Endothelial cell of umbilical vein (primary cell): ENCODE data around the gene HBA2. TPM values are rescaled to one million over a fixed set of nuclear protein-coding genes. Genes with fewer than 3 reads are reported as not detected.
"Not testable (repeated sequence)": the region's sequence is repeated elsewhere in the genome, so short reads cannot be mapped to it uniquely, and the experiment has no call there.

ENCODE experiments used
- BruUV-seq: library from RNA; stranded (reverse); fragments of 400-500 nt; replicated peaks from 2 replicates; lab custom pipeline; 2021; lab: Mats Ljungman, UMichigan
- CTCF ChIA-PET: fragments of 300-600, 350-600 bp; sonication (Branson Sonifier 250); formaldehyde crosslinking; loops from one replicate; lab custom pipeline; 2021; ENCODE audit warnings: antibody characterized with exemption, inconsistent platforms; lab: Charles Lee
- POLR2A ChIA-PET: fragments of 300-600, 350-600 bp; sonication (Branson Sonifier 250); formaldehyde crosslinking; loops from one replicate; lab custom pipeline; 2021; ENCODE audit warnings: antibody characterized with exemption, inconsistent platforms; lab: Charles Lee
- DNase-seq: peaks from one replicate; pipeline ENCODE4 v3.0.0-alpha.2; 2011; ENCODE audit warnings: low read depth, low spot score
- FAIRE-seq: peaks from 2 replicates; lab custom pipeline; 2011; peaks lifted over from hg19 to GRCh38; lab: Jason Lieb, UNC
- H2AFZ ChIP-seq: 2 replicates; pipeline ENCODE4 v1.6.0; 2012; ENCODE audit warnings: low read depth, low read length, control low read depth, inconsistent platforms
- H3K27ac ChIP-seq: 2 replicates; pipeline ENCODE4 v1.5.1; 2011; ENCODE audit warnings: low read depth, mild to moderate bottlenecking, control low read depth, low read length, moderate library complexity; ENCODE audit not compliant: insufficient read depth
- H3K27me3 ChIP-seq, 2 experiments: 2 replicates each; pipeline versions ENCODE4 v1.6.0 to v1.6.1; 2011; ENCODE audit warnings: low read length in 2 of 2, mixed read lengths in 1 of 2; ENCODE audit not compliant: control insufficient read depth in 2 of 2, insufficient read depth in 2 of 2
- H3K36me3 ChIP-seq, 2 experiments: 2 replicates in 1 of 2; 3 replicates in 1 of 2; pipeline ENCODE4 v1.5.1; 2011; ENCODE audit warnings: low read length in 2 of 2, mild to moderate bottlenecking in 1 of 2, moderate library complexity in 1 of 2; ENCODE audit not compliant: control insufficient read depth in 2 of 2, insufficient read depth in 2 of 2; ENCODE audit errors: extremely low read depth in 1 of 2
- H3K4me1 ChIP-seq: 3 replicates; pipeline ENCODE4 v1.5.1; 2011; ENCODE audit warnings: mild to moderate bottlenecking, low read length; ENCODE audit not compliant: control insufficient read depth, insufficient read depth; ENCODE audit errors: extremely low read depth
- H3K4me2 ChIP-seq: 2 replicates; pipeline ENCODE4 v1.6.1; 2011; ENCODE audit warnings: low read length, control low read depth, mixed read lengths; ENCODE audit not compliant: insufficient read depth
- H3K4me3 ChIP-seq, 3 experiments: fragments of 200-600 bp in 1 of 3; sonication (generic), shearing (Covaris generic) in 1 of 3; replicated peaks in 1 of 3; 2 replicates each; pipeline ENCODE4 v1.5.1; 2011 to 2016; ENCODE audit warnings: control low read depth in 3 of 3, low read length in 3 of 3, mild to moderate bottlenecking in 2 of 3, inconsistent platforms in 1 of 3, low read depth in 1 of 3, moderate library complexity in 1 of 3; ENCODE audit not compliant: insufficient read depth in 1 of 3
- H3K79me2 ChIP-seq: 2 replicates; pipeline ENCODE4 v1.6.0; 2012; ENCODE audit warnings: low read length, inconsistent platforms; ENCODE audit not compliant: control insufficient read depth, insufficient read depth
- H3K9ac ChIP-seq: replicated peaks from 2 replicates; pipeline ENCODE3; 2011; ENCODE audit warnings: low read length, control low read depth; ENCODE audit not compliant: insufficient read depth; ENCODE audit errors: extremely low read depth
- H3K9me1 ChIP-seq: replicated peaks from 3 replicates; pipeline ENCODE4 v1.6.0; 2011; ENCODE audit warnings: mild to moderate bottlenecking, low read length; ENCODE audit not compliant: control insufficient read depth, insufficient read depth; ENCODE audit errors: extremely low read depth
- H3K9me3 ChIP-seq: replicated peaks from 2 replicates; pipeline ENCODE4 v1.5.1; 2012; ENCODE audit warnings: low read length, inconsistent platforms; ENCODE audit not compliant: control insufficient read depth, insufficient read depth
- H4K20me1 ChIP-seq: replicated peaks from 2 replicates; pipeline ENCODE3; 2011; ENCODE audit warnings: mild to moderate bottlenecking, low read length; ENCODE audit not compliant: control insufficient read depth, insufficient read depth; ENCODE audit errors: extremely low read depth
- CTCF ChIP-seq, 2 donors: IDR thresholded peaks; 1 replicate in 1 of 2; 2 replicates in 1 of 2; pipeline ENCODE4 v1.5.1; 2011; ENCODE audit warnings: low read length in 2 of 2, mild to moderate bottlenecking in 2 of 2, moderate library complexity in 2 of 2, control low read depth in 1 of 2, inconsistent platforms in 1 of 2, low read depth in 1 of 2; ENCODE audit not compliant: insufficient read depth in 1 of 2; ENCODE audit errors: extremely low read depth in 1 of 2
- EZH2 ChIP-seq: IDR thresholded peaks from 2 replicates; pipeline ENCODE4 v1.6.1; 2012; ENCODE audit warnings: borderline replicate concordance, low read depth, mild to moderate bottlenecking, moderate library complexity, low read length, inconsistent platforms; ENCODE audit not compliant: severe bottlenecking
- GATA2 ChIP-seq: IDR thresholded peaks from 2 replicates; pipeline ENCODE4 v1.7.0; 2011; ENCODE audit warnings: low read depth, mild to moderate bottlenecking, moderate library complexity, mixed read lengths, low read length; ENCODE audit not compliant: insufficient read length, insufficient read depth
- MYC ChIP-seq: IDR thresholded peaks from one replicate; pipeline ENCODE4 v1.6.1; 2011; ENCODE audit warnings: mild to moderate bottlenecking, low read depth, low read length
- POLR2AphosphoS5 ChIP-seq: IDR thresholded peaks from 2 replicates; pipeline ENCODE4 v1.6.1; 2012; ENCODE audit warnings: low read depth, mild to moderate bottlenecking, control low read depth, low read length, moderate library complexity; ENCODE audit not compliant: insufficient read depth
- dilution Hi-C: fragments of 300-500 bp; cut with MboI; formaldehyde crosslinking; loops from one replicate; pipeline ENCODE4 v1.15.0; 2019; ENCODE audit warnings: low sequenced_read_pairs; ENCODE audit not compliant: extremely low pct_ligation_motif_present
- intact Hi-C: fragments of 100-400 bp; cut with micrococcal nuclease; formaldehyde crosslinking; loops from one replicate; pipeline ENCODE4 v1.10.0; 2022
- polyA plus RNA-seq, 4 experiments: library from polyadenylated mRNA; depleted of rRNA in 3 of 4; stranded (reverse) in 3 of 4; unstranded in 1 of 4; fragments of >200 nt; gene quantifications; 2 replicates each; pipeline versions ENCODE4 v1.2.1 to v1.2.3, GENCODE V29; 2011 to 2012; ENCODE audit warnings: missing spikeins in 1 of 4
- total RNA-seq: library from RNA; stranded (reverse); gene quantifications from 2 replicates; pipeline ENCODE4 v1.2.3, GENCODE V29; 2021
- TF ChIP-seq, protein P1 (sequence below): IDR thresholded peaks from 2 replicates; pipeline ENCODE4 v1.6.1; 2011; ENCODE audit not compliant: insufficient read depth, insufficient read length

HBA2 gene
- total and polyA plus RNA-seq, 2 donors (not counting 3 experiments of a cell fraction or from before 2014, with no cell fraction given): not detected

DNA sequence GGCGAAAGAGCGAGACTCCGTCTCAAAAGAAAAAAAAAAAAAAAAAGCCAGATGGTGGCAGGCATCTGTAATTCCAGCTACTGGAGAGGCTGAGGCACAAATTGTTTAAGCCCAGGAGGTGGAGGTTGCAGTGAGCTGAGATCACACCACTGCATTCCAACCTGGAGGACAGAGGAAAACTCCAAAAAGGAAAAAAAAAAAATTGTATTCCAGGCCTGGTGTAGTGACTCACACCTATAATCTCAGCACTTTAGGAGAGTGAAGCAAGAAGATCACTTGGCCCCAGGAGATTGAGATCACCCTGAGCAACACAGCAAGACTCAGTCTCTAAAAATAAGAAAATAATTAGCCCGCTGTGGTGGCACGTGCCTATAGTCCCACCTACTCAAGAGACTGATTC lies 27.7 kb downstream of the HBA2 start:
- TF ChIP-seq POLR2AphosphoS5 (no peak), MYC (no peak), GATA2 (no peak), CTCF (IDR thresholded peaks at IDR 0.05; ENCODE audit: extremely low read depth in 1 of 2, insufficient read depth in 1 of 2, low read depth in 1 of 2, low read length in 2 of 2) (no peak)
- TF ChIP-seq, protein P1, sequence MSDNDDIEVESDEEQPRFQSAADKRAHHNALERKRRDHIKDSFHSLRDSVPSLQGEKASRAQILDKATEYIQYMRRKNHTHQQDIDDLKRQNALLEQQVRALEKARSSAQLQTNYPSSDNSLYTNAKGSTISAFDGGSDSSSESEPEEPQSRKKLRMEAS: no peak
- no peak for FAIRE-seq
- H2AFZ ChIP-seq: no peak overlapping the region
- H3K27me3 ChIP-seq: no peaks in the 10 kb centered on the region
- no peaks in the 10 kb centered on the region for H3K4me1 ChIP-seq
- H3K36me3 ChIP-seq: peaks cover 14 to 30% of the 10 kb centered on the region in 2 experiments
- H3K4me2 ChIP-seq: no peak overlapping the region
- DNase-seq: no peak
- ChIA-PET CTCF (no interaction called here), POLR2A (no interaction called here)
- H3K27ac ChIP-seq: no peak overlapping the region
- H3K9me1 ChIP-seq: no peaks in the 10 kb centered on the region
- H3K79me2 ChIP-seq: peaks cover 2% of the 10 kb centered on the region
- dilution Hi-C loops (no loop called here), intact Hi-C loops (no loop called here)
- H3K4me3 ChIP-seq: no peak overlapping the region
- no peak overlapping the region for H3K9ac ChIP-seq
- BruUV-seq: no TSS peak
- no peaks in the 10 kb centered on the region for H3K9me3 ChIP-seq
- no peaks in the 10 kb centered on the region for H4K20me1 ChIP-seq

- Histone ChIP-seq H3K4me2 (no peak overlapping the region), H3K27me3 (no peaks in the 10 kb centered on the region), H3K9me3 (no peaks in the 10 kb centered on the region), H2AFZ (no peak overlapping the region), H4K20me1 (no peaks in the 10 kb centered on the region), H3K9me1 (no peaks in the 10 kb centered on the region), H3K9ac (no peak overlapping the region), H3K79me2 (peaks cover 2% of the 10 kb centered on the region), H3K4me3 (no peak overlapping the region), H3K36me3 (peaks cover 19 to 37% of the 10 kb centered on the region in 2 experiments), H3K4me1 (no peaks in the 10 kb centered on the region), H3K27ac (no peak overlapping the region)
- TF ChIP-seq, protein P1: no peak
- TF ChIP-seq MYC (no peak), EZH2 (no peak)
- dilution Hi-C loops: no loop called here
- no peak for DNase-seq
- intact Hi-C loops: no loop called here
- POLR2A ChIA-PET: no interaction called here
- no TSS peak for BruUV-seq
- CTCF ChIA-PET: no interaction called here
- FAIRE-seq: no peak
These were observed 30.6 kb downstream of the HBA2 start for GRCh38 chr16:203246-203645.

DNA sequence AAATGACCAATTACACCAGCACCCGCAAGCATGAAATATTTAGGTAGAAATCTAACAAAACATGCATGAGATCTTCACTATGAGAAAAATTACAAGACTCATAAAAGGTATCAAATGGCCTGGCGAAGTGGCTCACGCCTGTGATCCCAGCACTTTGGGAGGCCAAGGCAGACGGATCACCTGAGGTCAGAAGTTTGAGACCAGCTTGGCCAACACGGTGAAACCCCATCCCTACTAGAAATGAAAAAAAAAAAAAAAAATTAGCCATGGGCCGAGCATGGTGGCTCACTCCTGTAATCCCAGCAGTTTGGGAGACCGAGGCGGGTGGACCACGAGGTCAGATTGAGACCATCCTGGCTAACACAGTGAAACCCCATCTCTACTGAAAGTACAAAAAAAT lies 31.4 kb downstream of the HBA2 start:
- FAIRE-seq, H3K9me3 ChIP-seq, DNase-seq, H3K27me3 ChIP-seq, H3K4me2 ChIP-seq, dilution Hi-C loops, intact Hi-C loops, H3K4me1 ChIP-seq, H3K79me2 ChIP-seq, H3K4me3 ChIP-seq, H2AFZ ChIP-seq, POLR2A ChIA-PET, BruUV-seq, H4K20me1 ChIP-seq, CTCF ChIA-PET, H3K9me1 ChIP-seq, H3K9ac ChIP-seq, H3K27ac ChIP-seq: not testable (repeated sequence)
- peaks cover 13 to 35% of the 10 kb centered on the region in 2 experiments for H3K36me3 ChIP-seq
